NCI-H510A (cell line): ENCODE data around the gene PBOV1.

ENCODE experiments used
- DNase-seq: peaks from one replicate; lab custom pipeline; 2025; lab: John Stamatoyannopoulos, UW

PBOV1 gene

DNA sequence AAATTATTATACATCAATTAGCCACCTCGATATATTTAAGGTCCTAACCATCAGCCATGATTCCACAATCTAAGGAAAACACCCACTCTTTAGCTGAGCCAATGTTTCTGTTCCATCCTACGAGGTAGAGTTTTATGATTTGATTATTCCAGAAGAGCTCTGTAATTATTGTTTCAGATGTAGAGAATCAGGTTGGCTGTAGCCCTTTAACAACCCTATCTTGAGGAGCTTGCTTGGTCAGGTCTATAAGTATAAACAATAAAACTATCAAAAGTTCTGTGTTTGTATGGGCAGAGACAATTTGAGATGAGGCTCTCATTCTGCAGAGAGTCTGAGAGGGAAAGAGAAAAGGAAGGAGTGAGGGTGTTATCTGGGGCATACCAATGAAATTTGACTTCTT lies at the start of gene PBOV1:
Gene PBOV1, minus strand, starts transcription at position 43 of the 400 bp plus-strand sequence. CDS start 96 bp downstream, outside the sequence.
- DNase-seq = no peak

DNA sequence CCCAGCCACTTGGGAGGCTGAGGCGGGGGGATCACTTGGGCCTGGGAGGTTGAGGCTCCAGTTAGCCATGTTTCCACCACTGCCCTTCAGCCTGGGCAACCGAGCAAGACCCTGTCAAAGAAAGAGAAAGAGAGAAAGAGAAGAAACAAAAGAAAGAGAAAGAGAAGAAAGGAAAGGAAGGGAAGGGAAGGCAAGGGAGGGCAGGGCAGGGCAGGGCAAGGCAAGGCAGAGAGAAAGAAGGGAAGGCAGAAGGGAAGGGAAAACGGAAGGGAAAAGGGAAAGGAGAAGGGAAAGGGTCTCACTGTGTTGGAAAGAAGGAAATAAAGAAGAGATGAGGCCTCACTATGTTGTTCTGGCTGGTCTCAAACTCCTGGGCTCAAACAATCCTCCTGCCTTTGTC lies 47.8 kb upstream of the PBOV1 start:
- no peak for DNase-seq

- DNase-seq = no peak
These were observed 46.1 kb upstream of the PBOV1 start for GRCh38 chr6:138264372-138264880.

DNA sequence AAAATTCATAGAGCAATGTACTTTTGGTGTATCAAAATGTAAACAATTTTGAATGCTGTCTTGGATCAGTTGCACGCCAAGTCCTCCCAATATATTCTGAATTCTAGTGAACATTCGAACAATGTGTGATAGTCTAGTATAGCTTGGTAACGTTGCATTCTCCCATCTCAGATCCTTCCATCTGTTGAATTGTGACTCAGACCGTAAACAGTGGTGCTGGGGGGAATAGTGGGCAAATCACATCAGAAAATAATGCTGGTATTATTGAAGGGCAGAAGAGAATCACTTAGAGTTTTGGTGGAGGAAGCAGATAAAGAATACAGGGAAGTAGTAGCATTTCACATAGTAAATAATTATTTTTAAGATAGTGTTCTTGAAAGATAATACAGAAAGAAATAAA lies 45.7 kb upstream of the PBOV1 start:
- no peak for DNase-seq

- no peak for DNase-seq
These were observed 43.0 kb upstream of the PBOV1 start for GRCh38 chr6:138261116-138261780.

GRCh38 chr6:138258991-138259390 lies 40.7 kb upstream of the PBOV1 start:
- no peak for DNase-seq

GRCh38 chr6:138258197-138258596 lies 39.9 kb upstream of the PBOV1 start:
- DNase-seq = no peak

DNA sequence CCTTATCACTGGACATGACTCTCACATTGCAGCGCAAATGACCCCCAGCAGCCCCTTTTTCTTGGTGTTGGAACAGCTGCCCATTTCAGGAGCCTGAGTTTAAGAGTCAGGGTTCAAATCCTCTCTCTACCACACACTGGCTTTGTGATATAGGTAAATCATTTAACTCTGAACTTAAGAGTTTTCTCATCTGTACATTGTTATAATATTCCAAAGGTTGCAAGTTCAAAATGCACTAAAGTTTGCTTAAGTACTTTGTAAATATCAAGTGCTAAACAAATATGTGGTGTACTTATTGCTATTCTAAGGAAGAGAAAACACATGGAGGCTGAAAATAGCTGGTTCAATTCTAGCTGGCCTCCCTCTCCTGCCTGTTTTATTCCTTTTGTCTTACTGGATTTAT lies 39.3 kb upstream of the PBOV1 start:
- no peak for DNase-seq

GRCh38 chr6:138255443-138255842 lies 37.2 kb upstream of the PBOV1 start:
- DNase-seq = no peak

- DNase-seq = peak; percentile 45
These were observed 35.4 kb upstream of the PBOV1 start for GRCh38 chr6:138253731-138254130.

DNA sequence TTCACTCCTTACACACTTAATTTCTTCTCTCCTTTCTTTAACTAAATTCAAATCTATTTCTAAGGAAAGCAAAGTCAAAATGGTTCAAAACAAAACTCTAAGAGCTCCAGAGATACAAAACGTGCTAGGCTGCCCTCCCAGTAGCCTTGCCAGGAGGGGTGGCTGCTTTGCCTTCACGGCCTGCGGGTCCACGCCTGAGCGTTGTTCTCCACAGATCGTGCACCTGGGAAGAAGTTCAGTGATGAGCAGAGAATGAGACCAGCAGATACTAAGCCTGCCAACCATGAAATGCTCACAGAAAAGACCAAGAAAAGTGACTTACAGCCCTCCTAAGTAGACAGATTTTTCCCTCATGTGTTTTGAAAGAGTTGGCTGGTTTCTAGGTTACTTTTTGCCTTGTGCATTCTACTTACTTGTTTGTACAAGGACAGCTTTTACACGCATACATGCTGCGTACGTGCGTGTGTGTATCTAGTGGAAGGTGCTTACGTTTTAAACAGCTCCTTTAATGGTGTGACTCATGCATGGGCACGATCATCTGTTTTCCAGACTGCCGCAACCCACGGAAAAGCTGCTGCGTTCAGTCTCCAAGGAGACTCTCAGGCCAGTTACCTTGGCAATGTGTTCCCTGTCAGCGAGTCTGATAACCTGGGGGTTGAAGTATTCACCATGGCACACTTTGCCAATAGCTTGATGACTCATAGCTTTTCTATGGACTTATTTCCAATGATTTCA lies 32.4 kb upstream of the PBOV1 start:
- no peak for DNase-seq

DNA sequence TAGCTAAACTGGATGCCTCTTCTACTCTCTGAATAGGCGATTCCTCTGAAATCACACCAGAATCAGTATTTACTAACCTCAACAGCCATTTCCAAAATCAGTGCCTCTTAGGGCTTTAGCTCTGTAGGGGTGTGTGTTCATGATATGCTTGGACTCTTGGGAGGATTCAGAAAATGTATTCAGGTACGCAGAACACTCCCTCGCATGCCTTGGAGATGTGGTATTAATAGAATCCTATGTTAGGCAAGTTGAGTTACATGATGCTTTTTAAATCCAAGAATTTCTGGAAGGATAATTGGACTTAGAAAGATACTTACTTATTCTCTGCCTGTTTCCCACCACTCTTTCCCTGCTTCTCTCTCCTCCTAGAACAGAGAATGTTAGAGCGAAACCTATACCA lies 31.8 kb upstream of the PBOV1 start:
- DNase-seq = no peak

GRCh38 chr6:138248878-138249277 lies 30.6 kb upstream of the PBOV1 start:
- DNase-seq = no peak

GRCh38 chr6:138248011-138248410 lies 29.7 kb upstream of the PBOV1 start:
- no peak for DNase-seq

GRCh38 chr6:138246650-138247440 lies 28.6 kb upstream of the PBOV1 start:
- no peak for DNase-seq

GRCh38 chr6:138245751-138246150 lies 27.5 kb upstream of the PBOV1 start:
- no peak for DNase-seq

DNA sequence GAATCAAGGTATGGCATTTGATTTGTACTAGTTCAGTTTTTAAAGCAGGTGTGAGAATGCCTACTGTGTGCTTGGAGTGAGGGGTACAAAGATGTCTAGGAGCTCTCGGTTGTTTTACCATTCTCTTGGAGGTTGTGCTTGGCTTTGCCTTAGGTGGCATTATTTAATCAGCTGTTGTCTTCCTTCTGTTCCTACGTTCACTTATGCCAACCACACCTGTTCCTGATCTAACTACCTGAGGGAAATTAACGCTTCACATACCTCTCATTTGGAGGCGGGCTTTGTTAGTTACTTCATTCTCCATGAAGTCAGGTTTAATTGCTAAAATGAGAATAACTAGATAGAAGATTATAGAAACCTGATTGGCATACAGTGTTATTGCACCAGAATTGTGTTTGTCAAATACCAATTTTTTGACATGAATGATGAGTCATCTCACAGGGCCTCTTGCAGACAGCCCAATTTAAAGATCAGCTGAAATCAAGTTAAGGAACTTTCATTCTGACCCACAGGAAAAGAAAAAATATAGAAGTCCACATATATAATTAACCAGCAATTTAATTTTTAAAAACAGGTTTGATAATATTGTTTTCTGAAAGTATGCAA lies 24.8 kb upstream of the PBOV1 start:
- DNase-seq = no peak

- no peak for DNase-seq
These were observed 23.6 kb upstream of the PBOV1 start for GRCh38 chr6:138241934-138242333.

- DNase-seq = no peak
These were observed 23.1 kb upstream of the PBOV1 start for GRCh38 chr6:138241381-138241780.

DNA sequence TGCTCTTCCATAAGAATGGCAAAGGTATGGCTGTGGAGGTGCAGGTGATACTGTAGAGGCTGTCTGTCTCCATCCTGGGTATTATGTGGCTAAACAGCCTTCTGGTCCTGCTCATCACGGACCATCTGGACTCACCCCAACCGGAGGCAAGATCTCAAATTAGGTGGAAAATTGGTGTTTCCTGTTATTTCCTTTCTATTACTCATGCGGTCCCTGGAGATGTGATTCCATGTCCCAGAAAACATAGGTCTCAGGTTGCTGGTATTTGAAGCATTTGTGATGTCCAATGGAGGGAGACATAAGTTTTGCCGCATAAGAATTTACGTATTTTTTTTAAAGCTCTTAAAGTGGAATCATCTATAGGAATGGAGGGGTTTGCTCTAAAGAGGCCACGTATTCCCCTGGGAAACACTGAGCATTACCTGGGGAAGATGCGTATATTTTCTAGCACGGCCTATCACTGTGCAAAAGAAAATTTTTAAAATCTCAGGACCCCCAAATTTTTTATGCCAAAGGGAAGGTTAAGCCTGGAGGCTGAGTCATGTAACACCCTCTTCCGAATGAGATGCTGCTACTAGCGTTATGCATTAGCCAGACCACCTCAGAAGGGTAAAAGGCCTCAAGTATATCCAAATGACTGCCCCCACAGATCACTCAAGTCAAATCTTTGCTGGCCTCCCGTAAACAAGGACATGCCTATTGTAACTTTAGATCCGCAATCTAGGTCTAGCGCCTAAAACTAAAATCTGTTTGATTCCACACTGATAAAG lies 22.4 kb upstream of the PBOV1 start:
- no peak for DNase-seq

GRCh38 chr6:138239774-138240173 lies 21.5 kb upstream of the PBOV1 start:
- DNase-seq = no peak

DNA sequence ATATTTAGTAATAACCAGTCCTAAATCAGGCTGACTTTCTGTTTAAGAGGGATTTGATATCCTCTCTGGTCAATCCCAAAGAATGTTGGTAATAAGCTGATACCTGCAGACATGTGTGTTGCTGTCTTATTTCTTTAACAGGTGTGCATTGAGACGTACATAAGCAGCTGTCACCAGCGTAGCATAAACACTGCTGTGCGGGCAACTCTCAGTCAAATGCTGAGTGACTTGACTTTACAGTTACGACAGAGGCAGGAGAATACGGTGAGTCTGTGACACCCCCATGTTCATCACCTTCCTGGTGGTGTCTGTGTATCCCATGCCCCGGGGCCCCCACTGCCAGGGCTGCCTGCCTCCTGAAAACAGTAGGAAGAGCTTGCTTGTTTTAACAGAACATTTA lies 20.1 kb upstream of the PBOV1 start:
- DNase-seq = no peak
